Upper lobe of left lung (tissue), 6 donors: ENCODE data around the gene HS3ST3A1. TPM values are rescaled to one million over a fixed set of nuclear protein-coding genes. Genes with fewer than 3 reads are reported as not detected.

Experiments used
- ATAC-seq, 2 donors: fragments of 200-7000 bp; cut with Tn5 transposase; one replicate each; pipeline ENCODE4 v1.9.1; 2022; ENCODE audit warnings: mild to moderate bottlenecking in 2 of 2, moderate library complexity in 2 of 2; ENCODE audit not compliant: low FRiP score in 2 of 2
- DNase-seq, 2 donors: peaks; one replicate each; pipeline ENCODE4 v3.0.0-alpha.2; 2019 to 2020
- H3K27ac ChIP-seq, 4 donors: fragments of 200-600 bp; sonication (generic); one replicate each; pipeline ENCODE4 v1.5.1; 2016 to 2019
- H3K27me3 ChIP-seq, 4 donors: fragments of 200-600 bp; sonication (generic); one replicate each; pipeline ENCODE4 v1.5.1; 2017 to 2019
- H3K36me3 ChIP-seq, 4 donors: fragments of 200-600 bp; sonication (generic); one replicate each; pipeline ENCODE4 v1.5.1; 2016 to 2019
- H3K4me1 ChIP-seq, 4 donors: fragments of 200-600 bp; sonication (generic); one replicate each; pipeline ENCODE4 v1.5.1; 2018 to 2019
- H3K4me3 ChIP-seq, 4 donors: fragments of 200-600 bp; sonication (generic); one replicate each; pipeline ENCODE4 v1.5.1; 2017 to 2019; ENCODE audit warnings: mild to moderate bottlenecking in 2 of 4, moderate library complexity in 1 of 4
- H3K9me3 ChIP-seq, 4 donors: fragments of 200-600 bp; sonication (generic); one replicate each; pipeline ENCODE4 v1.5.1; 2018 to 2019
- EP300 ChIP-seq, 4 donors: sonication (generic); formaldehyde crosslinking; IDR thresholded peaks; one replicate each; pipeline ENCODE4 v1.5.1; 2017; ENCODE audit warnings: antibody characterized with exemption in 4 of 4, control low read depth in 2 of 4
- POLR2A ChIP-seq, 4 donors: fragments of 450-650 bp; IDR thresholded peaks; one replicate each; pipeline ENCODE4 v1.5.1; 2016 to 2017; ENCODE audit warnings: antibody characterized with exemption in 4 of 4, mild to moderate bottlenecking in 2 of 4
- POLR2AphosphoS5 ChIP-seq, 2 donors: sonication (generic); formaldehyde crosslinking; IDR thresholded peaks; one replicate each; pipeline ENCODE4 v1.5.1; 2017; ENCODE audit warnings: antibody characterized with exemption in 2 of 2
- WGBS, 2 donors: methylation state at CpG; one replicate each; pipeline ENCODE4 v1.1.5; 2017 to 2018; 5-methylcytosine and 5-hydroxymethylcytosine counted together
- total RNA-seq, 6 donors: library from RNA; depleted of rRNA in 4 of 6; stranded (reverse); fragments of >200 nt in 4 of 6; gene quantifications; one replicate each; pipeline versions ENCODE4 v1.1.0 to v1.2.1, GENCODE V29; 2016 to 2021
- TF ChIP-seq, protein P1 (sequence below), 6 experiments: fragments of 450-650 bp in 4 of 6; fragments of 200-600 bp in 2 of 6; sonication (generic) in 2 of 6; IDR thresholded peaks; one replicate each; pipeline ENCODE4 v1.5.1; 2016 to 2019; ENCODE audit warnings: antibody characterized with exemption in 6 of 6
- donor health status: DM: no; HTN: no; CAD: no; lungs with moderate emphysema.
- donor health status: DM: no; HTN: yes; CAD: no; lungs with severe emphysema.

HS3ST3A1 gene
- total RNA-seq, 6 donors from 2014 or later, result 1.3 to 10.5 (median 2.2) TPM

DNA sequence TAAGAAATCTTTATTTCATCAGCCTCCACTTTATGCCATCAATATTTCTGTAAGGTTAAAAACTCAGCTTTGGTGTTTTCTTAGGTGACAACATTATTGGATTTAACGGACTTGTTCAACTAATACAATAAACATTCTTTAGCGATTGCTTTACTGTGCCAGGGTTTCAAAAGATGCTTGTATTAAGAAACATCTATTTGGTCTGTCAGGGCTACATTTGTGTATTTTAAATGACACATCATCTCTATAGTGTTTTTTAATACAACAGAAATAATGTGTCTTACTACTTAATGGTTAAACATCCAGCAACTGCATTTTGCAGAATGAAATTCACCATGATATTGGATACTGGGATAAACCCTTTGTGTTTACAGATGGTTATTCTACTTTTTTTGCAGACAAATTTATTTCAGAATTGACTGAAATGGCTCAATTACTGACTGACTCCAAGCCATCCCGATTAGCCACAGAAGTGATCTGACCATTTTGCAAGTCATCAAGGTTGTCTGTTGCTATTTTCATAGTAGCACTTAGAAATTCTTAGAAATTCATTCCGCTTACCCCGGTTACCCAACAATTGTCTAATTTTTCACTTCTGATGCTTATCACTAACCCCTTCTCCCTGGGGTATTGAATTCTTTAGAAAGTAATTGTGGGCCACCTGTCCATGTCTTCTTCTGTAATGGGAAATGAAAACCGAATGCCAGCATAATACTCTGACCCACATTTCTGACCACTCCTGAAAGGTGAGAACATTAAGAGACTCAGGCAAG lies 63.7 kb downstream of the HS3ST3A1 start:
- Histone ChIP-seq H3K4me3 (no peak overlapping the region), H3K9me3 (peaks cover 0 to 6% (median 2%) of the 10 kb centered on the region in 4 donors), H3K36me3 (no peaks in the 10 kb centered on the region), H3K27ac (no peak overlapping the region), H3K27me3 (no peaks in the 10 kb centered on the region), H3K4me1 (no peaks in the 10 kb centered on the region)
- TF ChIP-seq POLR2A (IDR thresholded peaks at IDR 0.05) (no peak), POLR2AphosphoS5 (IDR thresholded peaks at IDR 0.05) (no peak), EP300 (IDR thresholded peaks at IDR 0.05) (no peak)
- TF ChIP-seq, protein P1, sequence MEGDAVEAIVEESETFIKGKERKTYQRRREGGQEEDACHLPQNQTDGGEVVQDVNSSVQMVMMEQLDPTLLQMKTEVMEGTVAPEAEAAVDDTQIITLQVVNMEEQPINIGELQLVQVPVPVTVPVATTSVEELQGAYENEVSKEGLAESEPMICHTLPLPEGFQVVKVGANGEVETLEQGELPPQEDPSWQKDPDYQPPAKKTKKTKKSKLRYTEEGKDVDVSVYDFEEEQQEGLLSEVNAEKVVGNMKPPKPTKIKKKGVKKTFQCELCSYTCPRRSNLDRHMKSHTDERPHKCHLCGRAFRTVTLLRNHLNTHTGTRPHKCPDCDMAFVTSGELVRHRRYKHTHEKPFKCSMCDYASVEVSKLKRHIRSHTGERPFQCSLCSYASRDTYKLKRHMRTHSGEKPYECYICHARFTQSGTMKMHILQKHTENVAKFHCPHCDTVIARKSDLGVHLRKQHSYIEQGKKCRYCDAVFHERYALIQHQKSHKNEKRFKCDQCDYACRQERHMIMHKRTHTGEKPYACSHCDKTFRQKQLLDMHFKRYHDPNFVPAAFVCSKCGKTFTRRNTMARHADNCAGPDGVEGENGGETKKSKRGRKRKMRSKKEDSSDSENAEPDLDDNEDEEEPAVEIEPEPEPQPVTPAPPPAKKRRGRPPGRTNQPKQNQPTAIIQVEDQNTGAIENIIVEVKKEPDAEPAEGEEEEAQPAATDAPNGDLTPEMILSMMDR (IDR thresholded peaks at IDR 0.05), result no peak
- WGBS, 2 donors, result 81 to 89% methylated on average over 6 of the region's 6 CpGs
- DNase-seq, result no peak
- ATAC-seq, result no peak

DNA sequence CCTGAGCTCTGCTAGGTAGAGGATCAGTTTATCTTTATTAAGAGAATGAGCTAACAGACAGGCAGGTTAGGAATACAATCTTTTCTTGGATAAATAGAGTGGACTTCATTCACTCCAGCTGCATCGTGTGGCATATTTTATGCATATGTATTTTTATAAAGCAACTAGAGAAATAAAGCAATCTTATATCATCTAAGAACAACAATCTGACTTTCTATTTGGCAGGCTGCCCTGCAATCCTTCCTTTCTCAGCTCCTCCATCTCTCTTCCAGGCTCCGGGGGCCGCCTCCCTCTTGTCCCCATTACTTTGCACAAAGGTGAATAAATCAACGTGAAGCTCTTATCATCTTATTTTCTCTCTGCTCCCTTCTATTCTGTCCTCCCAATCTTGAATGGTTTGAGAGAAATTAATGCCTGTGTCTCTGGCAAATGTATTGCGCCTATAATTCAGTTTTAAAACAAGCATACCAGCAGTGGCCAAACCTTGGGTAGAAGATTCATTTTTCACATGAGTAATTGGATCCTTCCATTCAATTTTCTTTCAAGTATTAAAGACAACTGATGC lies 64.5 kb downstream of the HS3ST3A1 start:
- Histone ChIP-seq H3K4me1 (no peaks in the 10 kb centered on the region), H3K36me3 (no peaks in the 10 kb centered on the region), H3K9me3 (peaks cover 0 to 6% (median 2%) of the 10 kb centered on the region in 4 donors), H3K27ac (no peak overlapping the region), H3K4me3 (no peak overlapping the region), H3K27me3 (no peaks in the 10 kb centered on the region)
- DNase-seq, result no peak
- TF ChIP-seq POLR2AphosphoS5 (IDR thresholded peaks at IDR 0.05) (no peak), EP300 (IDR thresholded peaks at IDR 0.05) (no peak), POLR2A (IDR thresholded peaks at IDR 0.05) (no peak)
- TF ChIP-seq, protein P1 (IDR thresholded peaks at IDR 0.05), result no peak
- ATAC-seq, result no peak
- WGBS, 2 donors, result 77 to 79% methylated on average over 5 of the region's 5 CpGs

DNA sequence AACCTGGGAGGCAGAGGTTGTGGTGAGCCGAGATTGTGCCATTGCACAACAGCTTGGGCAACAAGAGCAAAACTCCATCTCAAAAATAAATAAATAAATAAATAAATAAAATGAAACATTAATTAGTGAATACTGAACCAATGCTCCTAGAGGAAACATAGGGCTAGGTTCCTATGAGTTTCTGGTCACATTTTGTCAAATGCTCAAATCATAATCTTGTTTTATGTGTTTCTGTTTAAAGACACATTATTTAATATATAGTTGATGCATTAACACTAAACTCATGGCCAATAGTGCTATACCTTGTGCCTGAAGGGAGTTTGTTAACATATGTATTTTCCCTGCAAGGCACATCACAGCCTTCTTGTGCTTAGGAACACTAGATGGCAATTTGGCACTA lies 66.8 kb downstream of the HS3ST3A1 start:
- TF ChIP-seq, protein P1 (IDR thresholded peaks at IDR 0.05), result no peak
- TF ChIP-seq EP300 (IDR thresholded peaks at IDR 0.05), result no peak
- TF ChIP-seq POLR2A (IDR thresholded peaks at IDR 0.05), result no peak
- no peak for TF ChIP-seq POLR2AphosphoS5 (IDR thresholded peaks at IDR 0.05)
- DNase-seq, result no peak
- 84 to 100% methylated on average over 1 of the region's 1 CpG for WGBS, 2 donors
- ATAC-seq, result no peak
- H3K4me3 ChIP-seq, result no peak overlapping the region
- H3K27ac ChIP-seq, result no peak overlapping the region
- no peaks in the 10 kb centered on the region for H3K36me3 ChIP-seq
- H3K4me1 ChIP-seq, result no peaks in the 10 kb centered on the region
- no peaks in the 10 kb centered on the region for H3K27me3 ChIP-seq
- peaks cover 0 to 6% (median 2%) of the 10 kb centered on the region in 4 donors for H3K9me3 ChIP-seq

DNA sequence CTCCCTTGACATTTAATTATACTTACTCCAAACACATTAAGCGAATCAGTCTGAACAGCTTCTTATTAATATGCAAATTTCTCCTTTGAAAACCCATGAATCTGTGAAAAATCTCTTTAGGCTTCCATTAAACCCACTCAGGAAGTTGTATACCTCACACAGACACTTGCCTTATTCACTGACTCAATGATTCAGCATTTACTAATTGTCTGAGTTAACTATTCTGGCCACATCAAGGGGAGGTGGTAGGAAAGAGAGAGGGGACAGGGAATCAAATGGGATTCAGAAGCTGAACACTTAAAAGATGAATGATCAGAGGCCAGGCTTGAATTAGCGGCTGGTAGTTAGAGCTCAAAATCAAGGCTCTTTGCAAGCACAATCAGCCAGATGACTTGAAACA lies 70.0 kb downstream of the HS3ST3A1 start:
- H3K9me3 ChIP-seq, result peaks cover 0 to 6% (median 2%) of the 10 kb centered on the region in 4 donors
- H3K4me1 ChIP-seq, result no peaks in the 10 kb centered on the region
- H3K36me3 ChIP-seq, result no peaks in the 10 kb centered on the region
- no peak for ATAC-seq
- TF ChIP-seq EP300 (IDR thresholded peaks at IDR 0.05), result no peak
- no peak for TF ChIP-seq POLR2AphosphoS5 (IDR thresholded peaks at IDR 0.05)
- no peak for TF ChIP-seq POLR2A (IDR thresholded peaks at IDR 0.05)
- TF ChIP-seq, protein P1 (IDR thresholded peaks at IDR 0.05), result no peak
- H3K4me3 ChIP-seq, result no peak overlapping the region
- H3K27me3 ChIP-seq, result no peaks in the 10 kb centered on the region
- H3K27ac ChIP-seq, result no peak overlapping the region
- WGBS, 2 donors, result 67 to 92% methylated on average over 2 of the region's 2 CpGs
- no peak for DNase-seq
